Activated CD4-positive, alpha-beta T cell treated with anti-CD3 and anti-CD28 coated beads, Interleukin-2, amount 50 U/mL, for 16 hours (primary cell): ENCODE data around the gene CCDC87.
"Not testable (repeated sequence)": the region's sequence is repeated elsewhere in the genome, so short reads cannot be mapped to it uniquely, and the experiment has no call there.

Experiments
- DNase-seq: peaks from one replicate; pipeline ENCODE4 v3.0.0-alpha.2; 2020

Gene CCDC87

GRCh38 chr11:66550887-66551286 lies 42.0 kb downstream of the CCDC87 start:
- DNase-seq: no peak

- no peak for DNase-seq
Measured at GRCh38 chr11:66549696-66550095, 43.2 kb downstream of the CCDC87 start.

DNA sequence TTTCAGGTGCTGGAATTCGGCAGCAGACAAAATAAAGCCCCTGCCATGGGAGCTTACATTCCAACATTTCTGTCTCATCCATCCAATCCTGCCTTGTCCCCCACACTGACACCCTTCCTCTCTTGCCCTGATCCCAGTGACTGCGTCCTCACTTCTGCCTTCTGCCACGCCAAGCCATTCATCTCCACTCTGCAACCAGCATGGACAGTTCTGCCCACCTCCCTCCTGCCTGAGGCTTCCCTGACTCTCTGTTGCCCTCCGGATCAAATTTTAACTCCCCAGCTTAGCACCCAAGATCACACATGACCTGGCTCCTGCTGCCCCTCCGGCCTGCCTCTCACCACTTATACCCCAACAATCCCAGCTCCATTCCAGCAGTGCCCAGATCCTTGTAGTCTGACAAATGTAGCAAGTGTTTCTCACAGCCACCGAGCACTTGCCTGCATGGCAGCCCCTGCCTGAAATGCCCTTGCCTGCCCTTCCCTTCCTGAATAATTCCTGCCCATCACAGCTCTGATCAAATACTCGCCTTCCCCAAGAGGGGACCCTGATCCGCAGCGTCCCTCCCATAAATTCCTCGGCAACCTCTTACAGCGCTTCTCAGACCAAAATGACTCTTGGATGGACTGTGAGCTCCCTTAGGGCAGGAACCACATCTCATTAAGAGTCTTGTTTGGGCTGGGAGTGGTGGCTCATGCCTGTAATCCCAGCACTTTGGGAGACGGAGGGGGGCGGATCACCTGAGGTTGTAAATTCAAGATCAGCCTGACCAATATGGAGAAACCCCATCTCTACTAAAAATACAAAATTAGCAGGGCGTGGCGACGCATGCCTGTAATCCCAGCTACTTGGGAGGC lies 43.9 kb downstream of the CCDC87 start:
- no peak for DNase-seq

DNA sequence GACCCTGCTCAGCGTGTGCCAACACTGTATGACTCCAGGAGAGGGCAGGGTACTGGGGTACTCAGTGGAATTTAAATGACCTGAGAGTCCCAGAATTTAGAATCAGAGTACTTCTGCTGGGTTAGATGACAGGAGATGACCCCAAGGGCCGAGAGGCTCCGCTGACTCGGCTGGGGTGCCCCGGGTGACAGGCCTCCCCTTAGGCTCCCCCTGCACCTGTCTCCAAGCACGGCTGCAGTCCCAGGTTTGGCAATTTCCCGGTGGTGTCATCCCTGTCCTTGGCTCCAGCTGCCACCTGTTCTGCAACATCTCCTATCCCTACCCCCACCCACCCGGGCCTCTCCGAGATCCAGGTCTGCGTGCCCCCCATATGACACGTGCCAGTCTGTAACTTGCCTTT lies 44.8 kb downstream of the CCDC87 start:
- no peak for DNase-seq

- no peak for DNase-seq
Measured at GRCh38 chr11:66547662-66548009, 45.2 kb downstream of the CCDC87 start.

- DNase-seq: no peak
Measured at GRCh38 chr11:66546966-66547661, 45.7 kb downstream of the CCDC87 start.

- DNase-seq: peak; percentile 8
Measured at GRCh38 chr11:66546368-66546965, 46.4 kb downstream of the CCDC87 start, which contains the start of gene ACTN3. ACTN3 (plus strand) TSS chr11:66546903; CDS start chr11:66546938, 35 bp downstream.

DNA sequence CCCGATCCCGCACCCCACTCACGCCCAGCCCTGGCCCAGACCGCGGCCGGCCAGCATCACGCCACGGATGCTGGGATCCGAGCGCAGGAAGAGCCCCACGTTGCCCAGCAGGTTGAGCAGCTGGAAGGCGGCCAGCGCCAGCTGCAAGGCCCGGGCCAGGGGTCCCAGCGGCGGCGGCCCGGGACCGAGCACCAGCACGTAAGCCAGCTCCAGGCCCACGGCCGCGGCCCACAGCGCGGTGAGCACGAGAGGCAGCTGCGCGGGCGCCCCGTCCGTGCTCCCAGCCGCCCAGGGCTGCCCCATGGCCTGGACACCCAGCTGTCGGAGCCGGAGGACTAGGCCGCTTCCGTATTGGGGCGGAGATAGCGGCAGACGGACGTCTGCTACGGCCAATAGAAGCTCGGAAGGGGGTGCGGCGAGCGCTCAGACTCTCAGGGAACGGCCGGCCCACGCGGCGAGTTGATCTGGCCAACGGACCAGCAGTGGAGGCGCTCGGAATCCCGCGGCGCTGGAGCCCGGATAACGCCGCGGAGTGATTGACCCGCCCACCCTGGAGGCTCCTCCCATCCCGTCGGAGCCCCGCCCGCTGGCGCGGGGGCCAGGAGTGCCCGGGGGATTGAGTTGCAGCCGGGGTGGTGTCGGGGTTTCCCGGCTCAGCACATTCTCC lies 47.0 kb downstream of the CCDC87 start, which contains the start of gene ZDHHC24:
TSS of gene ZDHHC24 (minus strand) at position 348 of the 667 bp plus-strand sequence. CDS start at position 303, 45 bp downstream.
- peak; percentile 96 for DNase-seq

GRCh38 chr11:66544952-66545351 lies 47.9 kb downstream of the CCDC87 start:
- DNase-seq: not testable (repeated sequence)

- DNase-seq: peak; percentile 73
Measured at GRCh38 chr11:66543263-66544107, 49.4 kb downstream of the CCDC87 start.

- DNase-seq: no peak
Measured at GRCh38 chr11:66542362-66542761, 50.5 kb downstream of the CCDC87 start.

DNA sequence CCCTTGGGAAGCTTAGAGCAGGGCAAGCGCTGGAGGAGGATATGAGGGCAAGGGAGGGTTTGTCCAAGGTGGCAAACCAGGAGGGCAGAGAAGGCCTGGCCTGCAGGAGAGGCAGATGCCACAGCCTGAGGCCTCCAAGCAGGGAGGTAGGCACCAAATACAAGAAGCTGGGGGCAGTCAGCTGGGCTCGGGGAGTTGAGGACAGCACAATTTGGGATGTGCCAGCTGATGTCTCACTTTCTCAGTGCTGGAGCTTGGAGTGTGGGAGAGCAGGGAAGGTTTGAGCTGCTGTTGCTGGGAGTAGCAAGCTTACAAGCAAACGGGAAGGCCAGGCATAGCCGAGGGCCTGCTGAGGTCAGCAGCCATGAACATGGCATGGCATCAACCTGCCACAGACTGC lies 51.0 kb downstream of the CCDC87 start:
- no peak for DNase-seq

DNA sequence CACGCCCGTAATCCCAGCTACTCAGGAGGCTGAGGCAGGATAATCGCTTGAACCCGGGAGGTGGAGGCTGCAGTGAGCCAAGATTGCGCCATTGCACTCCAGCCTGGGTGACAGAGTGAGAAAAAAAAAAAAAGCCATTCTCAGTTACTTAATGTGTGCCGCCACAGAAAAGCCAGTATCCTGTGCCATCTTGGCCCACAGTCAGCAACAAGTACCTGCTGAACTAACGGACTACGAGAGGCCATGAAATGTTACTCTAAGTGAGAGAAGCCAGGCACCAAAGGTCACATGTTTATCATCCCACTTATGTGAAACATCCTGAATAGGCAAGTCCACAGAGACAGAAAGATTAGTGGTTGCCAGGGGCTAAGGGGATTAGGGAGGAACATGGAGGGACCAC lies 52.3 kb downstream of the CCDC87 start:
- not testable (repeated sequence) for DNase-seq
